Panc1 (cell line): ENCODE results near the gene SCNN1B. TPM values are rescaled to one million over a fixed set of nuclear protein-coding genes. Genes with fewer than 3 reads are reported as not detected.

Experiments
- ATAC-seq: fragments of 200-7000 bp; cut with Tn5 transposase; 2 replicates; pipeline ENCODE4 v1.9.1; 2020; ENCODE audit warnings: mild to moderate bottlenecking, moderate library complexity
- BruUV-seq: library from RNA; stranded (reverse); fragments of 400-500 nt; replicated peaks from 2 replicates; lab custom pipeline; 2021; lab: Mats Ljungman, UMichigan
- CTCF ChIA-PET: fragments of 300-600 bp; sonication (Branson Sonifier 250); formaldehyde crosslinking; loops from one replicate; lab custom pipeline; 2022; ENCODE audit warnings: antibody characterized with exemption; lab: Charles Lee
- POLR2A ChIA-PET: fragments of 300-600 bp; sonication (Branson Sonifier 250); formaldehyde crosslinking; loops from one replicate; lab custom pipeline; 2022; ENCODE audit warnings: antibody characterized with exemption; lab: Charles Lee
- DNase-seq: peaks from one replicate; pipeline ENCODE4 v3.0.0-alpha.2; 2010; ENCODE audit warnings: low read depth, low spot score
- H3K27ac ChIP-seq: 2 replicates; pipeline ENCODE4 v1.5.1; 2011; ENCODE audit warnings: mild to moderate bottlenecking, low read length, inconsistent platforms
- H3K27me3 ChIP-seq: fragments of 200-500 bp; sonication (Bioruptor generic); 2 replicates; pipeline ENCODE4 v1.6.0; 2014; ENCODE audit warnings: low read length, inconsistent platforms; ENCODE audit not compliant: control insufficient read depth, insufficient read depth
- H3K36me3 ChIP-seq: fragments of 200-500 bp; sonication (Bioruptor generic); 2 replicates; pipeline ENCODE4 v1.5.1; 2014; ENCODE audit warnings: inconsistent platforms, mild to moderate bottlenecking, low read length, moderate library complexity; ENCODE audit not compliant: control insufficient read depth, insufficient read depth
- H3K4me1 ChIP-seq: 2 replicates; pipeline ENCODE4 v1.5.1; 2011; ENCODE audit warnings: inconsistent platforms, mild to moderate bottlenecking, low read length, moderate library complexity; ENCODE audit not compliant: control insufficient read depth, insufficient read depth
- H3K4me3 ChIP-seq, 2 experiments: 2 replicates each; pipeline ENCODE4 v1.5.1; 2011 to 2012; ENCODE audit warnings: low read depth in 2 of 2, low read length in 2 of 2, mild to moderate bottlenecking in 2 of 2, inconsistent platforms in 1 of 2, moderate library complexity in 1 of 2
- H3K9me3 ChIP-seq: fragments of 200-500 bp; sonication (Bioruptor generic); 2 replicates; pipeline ENCODE4 v1.5.1; 2014; ENCODE audit warnings: low read depth, mild to moderate bottlenecking, inconsistent platforms, low read length, moderate library complexity; ENCODE audit not compliant: control insufficient read depth, insufficient read depth
- POLR2AphosphoS5 ChIP-seq: IDR thresholded peaks from 2 replicates; pipeline ENCODE4 v1.6.1; 2012; ENCODE audit warnings: mild to moderate bottlenecking, low read depth, low read length, moderate library complexity
- SIN3A ChIP-seq: IDR thresholded peaks from 2 replicates; pipeline ENCODE4 v1.6.1; 2012; ENCODE audit warnings: low read depth, mild to moderate bottlenecking, low read length, moderate library complexity, borderline replicate concordance; ENCODE audit not compliant: insufficient read depth
- TCF7L2 ChIP-seq: IDR thresholded peaks from 2 replicates; pipeline ENCODE4 v1.6.1; 2011; ENCODE audit warnings: mild to moderate bottlenecking, low read depth, low read length, inconsistent platforms
- in situ Hi-C: cut with HindIII; loops from 2 replicates; pipeline ENCODE4 v1.10.0; 2016; ENCODE audit warnings: low sequenced_read_pairs, low pct_unique_long_range_greater_than_20kb
- intact Hi-C: fragments of 100-400 bp; cut with micrococcal nuclease; formaldehyde crosslinking; loops from one replicate; pipeline ENCODE4 v1.10.0; 2022; ENCODE audit not compliant: unreplicated experiment
- total RNA-seq: library from RNA; stranded (reverse); gene quantifications from one replicate; pipeline ENCODE4 v1.2.1, GENCODE V29; 2021; ENCODE audit not compliant: unreplicated experiment
- TF ChIP-seq, protein P1 (sequence below), 2 experiments: IDR thresholded peaks; 2 replicates each; pipeline ENCODE4 v1.6.1; 2011 to 2012; ENCODE audit warnings: low read depth in 2 of 2, control low read depth in 1 of 2, low read length in 1 of 2, mild to moderate bottlenecking in 1 of 2, moderate library complexity in 1 of 2; ENCODE audit not compliant: insufficient read depth in 1 of 2
- TF ChIP-seq, protein P2 (sequence below): fragments of 450-650 bp; IDR thresholded peaks from 2 replicates; pipeline ENCODE4 v1.5.1; 2017; ENCODE audit warnings: mild to moderate bottlenecking

SCNN1B gene
- total RNA-seq, 1 experiment from 2014 or later, result 10.7 TPM

DNA sequence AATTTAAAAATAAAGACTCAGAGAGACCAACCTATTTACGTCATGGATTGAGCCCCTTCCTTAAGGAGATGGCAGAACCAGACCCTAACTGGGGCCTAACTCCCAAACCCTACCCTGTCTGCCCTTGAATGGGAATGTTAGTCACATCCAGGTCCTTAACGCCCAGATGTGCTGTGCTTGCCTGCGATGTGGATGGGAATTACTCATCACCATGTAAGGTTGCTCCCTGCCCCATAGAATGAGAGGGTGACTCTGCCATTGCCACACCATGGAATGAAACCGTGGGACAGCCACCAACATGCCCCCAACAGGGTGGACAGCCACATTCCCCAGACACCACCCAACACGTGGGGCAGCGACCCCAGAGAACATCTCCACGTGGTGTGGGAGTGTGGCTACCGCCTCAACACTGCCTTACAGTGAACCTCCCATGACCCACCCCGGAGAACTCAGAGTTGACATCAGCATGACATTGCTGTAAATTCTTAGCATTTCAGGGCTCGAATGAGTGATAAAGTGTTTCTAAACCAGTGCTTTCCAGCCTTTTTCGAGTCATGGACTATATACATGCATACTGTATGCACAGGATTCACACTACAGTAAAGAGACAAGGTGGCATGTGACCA lies 31.8 kb downstream of the SCNN1B start:
- POLR2A ChIA-PET, result no interaction called here
- DNase-seq, result no peak
- Histone ChIP-seq H3K27ac (no peak overlapping the region), H3K4me1 (peaks cover 10% of the 10 kb centered on the region), H3K4me3 (no peak overlapping the region), H3K27me3 (no peaks in the 10 kb centered on the region), H3K36me3 (no peaks in the 10 kb centered on the region), H3K9me3 (no peaks in the 10 kb centered on the region)
- BruUV-seq, result no TSS peak
- in situ Hi-C loops, result no loop called here
- TF ChIP-seq SIN3A (no peak), TCF7L2 (no peak), POLR2AphosphoS5 (no peak)
- TF ChIP-seq, protein P1, sequence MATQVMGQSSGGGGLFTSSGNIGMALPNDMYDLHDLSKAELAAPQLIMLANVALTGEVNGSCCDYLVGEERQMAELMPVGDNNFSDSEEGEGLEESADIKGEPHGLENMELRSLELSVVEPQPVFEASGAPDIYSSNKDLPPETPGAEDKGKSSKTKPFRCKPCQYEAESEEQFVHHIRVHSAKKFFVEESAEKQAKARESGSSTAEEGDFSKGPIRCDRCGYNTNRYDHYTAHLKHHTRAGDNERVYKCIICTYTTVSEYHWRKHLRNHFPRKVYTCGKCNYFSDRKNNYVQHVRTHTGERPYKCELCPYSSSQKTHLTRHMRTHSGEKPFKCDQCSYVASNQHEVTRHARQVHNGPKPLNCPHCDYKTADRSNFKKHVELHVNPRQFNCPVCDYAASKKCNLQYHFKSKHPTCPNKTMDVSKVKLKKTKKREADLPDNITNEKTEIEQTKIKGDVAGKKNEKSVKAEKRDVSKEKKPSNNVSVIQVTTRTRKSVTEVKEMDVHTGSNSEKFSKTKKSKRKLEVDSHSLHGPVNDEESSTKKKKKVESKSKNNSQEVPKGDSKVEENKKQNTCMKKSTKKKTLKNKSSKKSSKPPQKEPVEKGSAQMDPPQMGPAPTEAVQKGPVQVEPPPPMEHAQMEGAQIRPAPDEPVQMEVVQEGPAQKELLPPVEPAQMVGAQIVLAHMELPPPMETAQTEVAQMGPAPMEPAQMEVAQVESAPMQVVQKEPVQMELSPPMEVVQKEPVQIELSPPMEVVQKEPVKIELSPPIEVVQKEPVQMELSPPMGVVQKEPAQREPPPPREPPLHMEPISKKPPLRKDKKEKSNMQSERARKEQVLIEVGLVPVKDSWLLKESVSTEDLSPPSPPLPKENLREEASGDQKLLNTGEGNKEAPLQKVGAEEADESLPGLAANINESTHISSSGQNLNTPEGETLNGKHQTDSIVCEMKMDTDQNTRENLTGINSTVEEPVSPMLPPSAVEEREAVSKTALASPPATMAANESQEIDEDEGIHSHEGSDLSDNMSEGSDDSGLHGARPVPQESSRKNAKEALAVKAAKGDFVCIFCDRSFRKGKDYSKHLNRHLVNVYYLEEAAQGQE (IDR thresholded peaks at IDR 0.05; ENCODE audit: insufficient read depth in 1 of 2, low read depth in 2 of 2, low read length in 1 of 2), result no peak
- TF ChIP-seq, protein P2, sequence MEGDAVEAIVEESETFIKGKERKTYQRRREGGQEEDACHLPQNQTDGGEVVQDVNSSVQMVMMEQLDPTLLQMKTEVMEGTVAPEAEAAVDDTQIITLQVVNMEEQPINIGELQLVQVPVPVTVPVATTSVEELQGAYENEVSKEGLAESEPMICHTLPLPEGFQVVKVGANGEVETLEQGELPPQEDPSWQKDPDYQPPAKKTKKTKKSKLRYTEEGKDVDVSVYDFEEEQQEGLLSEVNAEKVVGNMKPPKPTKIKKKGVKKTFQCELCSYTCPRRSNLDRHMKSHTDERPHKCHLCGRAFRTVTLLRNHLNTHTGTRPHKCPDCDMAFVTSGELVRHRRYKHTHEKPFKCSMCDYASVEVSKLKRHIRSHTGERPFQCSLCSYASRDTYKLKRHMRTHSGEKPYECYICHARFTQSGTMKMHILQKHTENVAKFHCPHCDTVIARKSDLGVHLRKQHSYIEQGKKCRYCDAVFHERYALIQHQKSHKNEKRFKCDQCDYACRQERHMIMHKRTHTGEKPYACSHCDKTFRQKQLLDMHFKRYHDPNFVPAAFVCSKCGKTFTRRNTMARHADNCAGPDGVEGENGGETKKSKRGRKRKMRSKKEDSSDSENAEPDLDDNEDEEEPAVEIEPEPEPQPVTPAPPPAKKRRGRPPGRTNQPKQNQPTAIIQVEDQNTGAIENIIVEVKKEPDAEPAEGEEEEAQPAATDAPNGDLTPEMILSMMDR, result no peak
- CTCF ChIA-PET, result no interaction called here
- intact Hi-C loops, result no loop called here
- no peak for ATAC-seq

DNA sequence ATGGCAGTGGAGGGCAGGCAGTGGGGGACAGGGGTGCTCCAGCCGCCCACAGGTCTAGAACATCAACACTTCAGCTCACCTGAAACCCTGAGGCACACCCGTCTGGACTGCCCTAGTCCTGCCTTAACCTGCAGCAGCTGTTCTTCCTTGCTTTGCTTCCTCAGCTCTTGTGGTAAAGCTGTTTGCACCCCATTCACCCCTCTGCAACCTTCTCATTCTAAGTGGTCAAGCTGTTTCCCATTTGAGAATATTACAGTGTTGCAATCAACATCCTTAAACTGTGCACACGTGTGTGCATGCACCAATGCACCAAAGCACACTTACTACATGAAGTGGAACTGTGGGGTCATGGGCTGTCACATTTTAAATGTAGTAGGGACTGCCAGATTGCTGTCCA lies 32.4 kb downstream of the SCNN1B start:
- no peaks in the 10 kb centered on the region for H3K36me3 ChIP-seq
- H3K4me3 ChIP-seq, result no peak overlapping the region
- intact Hi-C loops (no loop called here), in situ Hi-C loops (no loop called here)
- ATAC-seq (no peak), DNase-seq (no peak)
- no TSS peak for BruUV-seq
- POLR2A ChIA-PET, result no interaction called here
- no peaks in the 10 kb centered on the region for H3K9me3 ChIP-seq
- TF ChIP-seq POLR2AphosphoS5 (no peak), TCF7L2 (no peak), SIN3A (no peak)
- TF ChIP-seq, protein P1 (IDR thresholded peaks at IDR 0.05; ENCODE audit: insufficient read depth in 1 of 2, low read depth in 2 of 2, low read length in 1 of 2), result no peak
- TF ChIP-seq, protein P2, result no peak
- CTCF ChIA-PET, result no interaction called here
- no peaks in the 10 kb centered on the region for H3K27me3 ChIP-seq
- H3K4me1 ChIP-seq, result peaks cover 10% of the 10 kb centered on the region
- no peak overlapping the region for H3K27ac ChIP-seq
